GM12878 (cell line): Measurements from ENCODE around the gene RRP1B. TPM values are rescaled to one million over a fixed set of nuclear protein-coding genes. Genes with fewer than 3 reads are reported as not detected.

ENCODE experiments used
- ATAC-seq: fragments of 200-7000 bp; cut with Tn5 transposase; 3 replicates; pipeline ENCODE4 v1.9.1; 2020; ENCODE audit warnings: mild to moderate bottlenecking, moderate library complexity
- BruUV-seq: library from RNA; stranded (reverse); fragments of 400-500 nt; replicated peaks from 2 replicates; lab custom pipeline; 2021; lab: Mats Ljungman, UMichigan
- CTCF ChIA-PET: fragments of 300-600 bp; sonication (Branson Sonifier 250); formaldehyde crosslinking; extraction: SDS; loops from one replicate; lab custom pipeline; 2021; ENCODE audit warnings: inconsistent platforms; lab: Yijun Ruan, JAX
- POLR2A ChIA-PET: fragments of 350-600 bp; formaldehyde crosslinking; extraction: SDS; loops from one replicate; lab custom pipeline; 2021; ENCODE audit warnings: inconsistent platforms; lab: Charles Lee
- RAD21 ChIA-PET: fragments of 300-600 bp; sonication (Branson Sonifier 250); formaldehyde crosslinking; loops from one replicate; lab custom pipeline; 2023; ENCODE audit warnings: antibody characterized with exemption; ENCODE audit not compliant: unreplicated experiment; lab: Charles Lee
- SMC1A ChIA-PET: fragments of 300-600 bp; sonication (Branson Sonifier 250); formaldehyde crosslinking; loops from one replicate; lab custom pipeline; 2023; ENCODE audit not compliant: unreplicated experiment, uncharacterized antibody; lab: Charles Lee
- DNase-seq: peaks from one replicate; pipeline ENCODE4 v3.0.0-alpha.2; 2011; ENCODE audit warnings: low read depth, low spot score
- FAIRE-seq: peaks from 3 replicates; lab custom pipeline; 2011; peaks lifted over from hg19 to GRCh38; lab: Jason Lieb, UNC
- H2AFZ ChIP-seq: 2 replicates; pipeline ENCODE4 v1.6.0; 2011; ENCODE audit warnings: low read depth, low read length, control low read depth; ENCODE audit not compliant: control insufficient read depth
- H3K27ac ChIP-seq: 2 replicates; pipeline ENCODE4 v1.5.1; 2011; ENCODE audit warnings: control low read depth; ENCODE audit not compliant: control insufficient read depth, insufficient read depth
- H3K27me3 ChIP-seq, 2 experiments: replicated peaks in 1 of 2; 2 replicates each; pipeline versions ENCODE4 v1.6.0 to v1.6.1; 2011; ENCODE audit warnings: low read length in 1 of 2; ENCODE audit not compliant: control insufficient read depth in 2 of 2, insufficient read depth in 2 of 2
- H3K36me3 ChIP-seq, 2 experiments: 2 replicates each; pipeline ENCODE4 v1.5.1; 2011; ENCODE audit warnings: low read length in 1 of 2; ENCODE audit not compliant: control insufficient read depth in 2 of 2, insufficient read depth in 2 of 2
- H3K4me1 ChIP-seq: 2 replicates; pipeline ENCODE4 v1.6.1; 2011; ENCODE audit warnings: mild to moderate bottlenecking, low read length, moderate library complexity, mixed read lengths; ENCODE audit not compliant: control insufficient read depth, insufficient read depth
- H3K4me2 ChIP-seq: 2 replicates; pipeline ENCODE4 v1.6.0; 2011; ENCODE audit warnings: control low read depth; ENCODE audit not compliant: control insufficient read depth, insufficient read depth
- H3K4me3 ChIP-seq: fragments of 200-600 bp; sonication (generic); 2 replicates; pipeline ENCODE4 v1.5.1; 2016
- H3K79me2 ChIP-seq: 2 replicates; pipeline ENCODE4 v1.6.0; 2011; ENCODE audit warnings: low read length; ENCODE audit not compliant: control insufficient read depth, insufficient read depth
- H3K9ac ChIP-seq: 2 replicates; pipeline ENCODE4 v1.8.0; 2011; ENCODE audit warnings: low read length, control low read depth, mixed read lengths; ENCODE audit not compliant: control insufficient read depth, insufficient read depth
- H3K9me3 ChIP-seq: replicated peaks from 3 replicates; pipeline ENCODE4 v1.5.1; 2011; ENCODE audit warnings: mild to moderate bottlenecking, low read length; ENCODE audit not compliant: control insufficient read depth, insufficient read depth
- H4K20me1 ChIP-seq: 2 replicates; pipeline ENCODE4 v1.6.0; 2011; ENCODE audit not compliant: control insufficient read depth, insufficient read depth
- ASH2L ChIP-seq: fragments of 300-600, 200-600 bp; sonication (generic); IDR thresholded peaks from 2 replicates; pipeline ENCODE4 v1.6.1; 2017; ENCODE audit warnings: low read depth, mild to moderate bottlenecking, borderline replicate concordance
- CBX3 ChIP-seq: fragments of 200-600 bp; sonication (generic); IDR thresholded peaks from 2 replicates; pipeline ENCODE4 v1.6.1; 2016; ENCODE audit warnings: low read depth, borderline replicate concordance
- CHD4 ChIP-seq: fragments of 200-600 bp; sonication (generic); IDR thresholded peaks from 2 replicates; pipeline ENCODE4 v1.6.1; 2016; ENCODE audit warnings: mild to moderate bottlenecking
- HDAC2 ChIP-seq: fragments of 200-600 bp; sonication (generic); IDR thresholded peaks from 2 replicates; pipeline ENCODE4 v1.6.1; 2017
- NKRF ChIP-seq: fragments of 450-650 bp; conservative IDR thresholded peaks from 2 replicates; pipeline ENCODE4 v1.6.1; 2017; ENCODE audit warnings: mild to moderate bottlenecking, moderate library complexity
- NR2C1 ChIP-seq: fragments of 450-650 bp; IDR thresholded peaks from 2 replicates; pipeline ENCODE4 v1.6.1; 2017; ENCODE audit warnings: antibody characterized with exemption, mild to moderate bottlenecking, moderate library complexity
- POU2F2 ChIP-seq: IDR thresholded peaks from 3 replicates; pipeline ENCODE4 v1.6.1; 2011; ENCODE audit warnings: low read depth, mild to moderate bottlenecking, low read length, borderline replicate concordance
- SIX5 ChIP-seq: IDR thresholded peaks from 2 replicates; pipeline ENCODE4 v1.6.1; 2011; ENCODE audit warnings: mild to moderate bottlenecking, low read depth, low read length, moderate library complexity; ENCODE audit not compliant: severe bottlenecking
- SMAD1 ChIP-seq: fragments of 450-650 bp; IDR thresholded peaks from 2 replicates; pipeline ENCODE4 v1.6.1; 2018; ENCODE audit warnings: mild to moderate bottlenecking, low read depth; ENCODE audit not compliant: partially characterized antibody
- USF2 ChIP-seq: IDR thresholded peaks from 2 replicates; pipeline ENCODE4 v1.6.1; 2011; ENCODE audit warnings: low read depth, low read length, improper control_type of control experiment, borderline replicate concordance
- ZNF207 ChIP-seq: fragments of 450-650 bp; IDR thresholded peaks from 2 replicates; pipeline ENCODE4 v1.6.1; 2014; ENCODE audit warnings: antibody characterized with exemption, mild to moderate bottlenecking, borderline replicate concordance
- ZNF384 ChIP-seq: IDR thresholded peaks from 2 replicates; pipeline ENCODE4 v1.6.1; 2012; ENCODE audit warnings: low read depth, mild to moderate bottlenecking, low read length, improper control_type of control experiment, borderline replicate concordance
- ZNF622 ChIP-seq: fragments of 450-650 bp; IDR thresholded peaks from 2 replicates; pipeline ENCODE4 v1.6.1; 2017; ENCODE audit warnings: mild to moderate bottlenecking, inconsistent platforms
- WGBS: methylation state at CpG from one replicate; pipeline ENCODE4 v1.1.6; 2016; ENCODE audit warnings: low lambda C conversion rate; ENCODE audit not compliant: insufficient replicate concordance, insufficient coverage; ENCODE audit errors: missing lambda C conversion rate; 5-methylcytosine and 5-hydroxymethylcytosine counted together
- in situ Hi-C: fragments of 300-500 bp; cut with MboI; formaldehyde crosslinking; loops from 9 replicates; pipeline ENCODE4 v1.14.3; 2018; ENCODE audit warnings: mixed read lengths
- intact Hi-C: fragments of 100-400 bp; cut with micrococcal nuclease; formaldehyde crosslinking; loops from one replicate; pipeline ENCODE4 v1.14.2; 2022; ENCODE audit not compliant: unreplicated experiment
- polyA plus RNA-seq, 11 experiments: library from polyadenylated mRNA; depleted of rRNA in 4 of 11; unstranded in 6 of 11; stranded (reverse) in 5 of 11; fragments of >200 nt; fragmentation: Nextera tagmentation in 4 of 11; fragmentation: Illumina TruSeq in 1 of 11; extraction: Ambion mirVana in 4 of 11; extraction: Trizol in 1 of 11; gene quantifications; 1 replicate in 1 of 11; 2 replicates in 10 of 11; pipeline versions ENCODE4 v1.2.1 to v1.2.3, GENCODE V29; 2011 to 2016; ENCODE audit warnings: inconsistent platforms in 2 of 11, missing spikeins in 2 of 11, low read depth in 1 of 11
- total RNA-seq, 4 experiments: library from RNA; depleted of rRNA in 3 of 4; stranded (reverse); fragments of >200 nt in 3 of 4; fragmentation: Illumina TruSeq in 1 of 4; extraction: Trizol in 1 of 4; gene quantifications; 2 replicates each; pipeline versions ENCODE4 v1.2.1 to v1.2.3, GENCODE V29; 2013 to 2021

RRP1B gene
- total and polyA plus RNA-seq, 10 of the 15 experiments (the other 5 are each of a cell fraction or from before 2014, with no cell fraction given), result 8.1 to 57.4 (median 38.1) TPM

- CTCF ChIA-PET, result no interaction called here
- no peaks in the 10 kb centered on the region for H3K4me1 ChIP-seq
- no peaks in the 10 kb centered on the region for H3K9me3 ChIP-seq
- H3K27me3 ChIP-seq, result no peaks in the 10 kb centered on the region
- intact Hi-C loops (no loop called here), in situ Hi-C loops (no loop called here)
- DNase-seq (no peak), ATAC-seq (no peak), FAIRE-seq (no peak)
- POLR2A ChIA-PET, result no interaction called here
- no peak overlapping the region for H3K4me2 ChIP-seq
- H3K4me3 ChIP-seq, result no peak overlapping the region
- RAD21 ChIA-PET, result no interaction called here
- H3K79me2 ChIP-seq, result no peaks in the 10 kb centered on the region
- WGBS, result 83% methylated on average over 16 of the region's 28 CpGs
- H3K27ac ChIP-seq, result no peak overlapping the region
- peaks cover 16 to 21% of the 10 kb centered on the region in 2 experiments; a peak in 3 of 4 replicates for H3K36me3 ChIP-seq
- BruUV-seq, result no TSS peak
- H3K9ac ChIP-seq, result no peak overlapping the region
- TF ChIP-seq NR2C1 (no peak), CHD4 (no peak)
- no peak overlapping the region for H2AFZ ChIP-seq
- SMC1A ChIA-PET, result no interaction called here
- no peaks in the 10 kb centered on the region for H4K20me1 ChIP-seq
Observed at GRCh38 chr21:43741423-43742096, 82.2 kb downstream of the RRP1B start.

GRCh38 chr21:43743947-43744346 is 84.6 kb downstream of the RRP1B start:
- no TSS peak for BruUV-seq
- WGBS, result 94% methylated on average over 8 of the region's 8 CpGs
- Histone ChIP-seq H3K27me3 (no peaks in the 10 kb centered on the region), H3K36me3 (peaks cover 18 to 26% of the 10 kb centered on the region in 2 experiments; a peak in 3 of 4 replicates), H3K9me3 (no peaks in the 10 kb centered on the region), H4K20me1 (no peaks in the 10 kb centered on the region), H2AFZ (no peak overlapping the region), H3K9ac (no peak overlapping the region), H3K4me3 (no peak overlapping the region), H3K27ac (no peak overlapping the region), H3K4me1 (no peaks in the 10 kb centered on the region), H3K4me2 (no peak overlapping the region), H3K79me2 (no peaks in the 10 kb centered on the region)
- SMC1A ChIA-PET, result no interaction called here
- FAIRE-seq, result no peak
- intact Hi-C loops (no loop called here), in situ Hi-C loops (no loop called here)
- POLR2A ChIA-PET, result no interaction called here
- RAD21 ChIA-PET, result no interaction called here
- ATAC-seq, result no peak
- DNase-seq, result no peak
- CTCF ChIA-PET, result no interaction called here
- no peak for TF ChIP-seq ZNF207
- no peak for TF ChIP-seq ASH2L
- TF ChIP-seq ZNF622, result no peak
- TF ChIP-seq SMAD1, result no peak
- TF ChIP-seq NKRF, result no peak
- TF ChIP-seq SIX5, result no peak
- no peak for TF ChIP-seq USF2
- no peak for TF ChIP-seq POU2F2
- no peak for TF ChIP-seq HDAC2
- TF ChIP-seq ZNF384, result no peak
- TF ChIP-seq CBX3, result no peak
